ENCODE results near the gene SDC3. TPM values are rescaled to one million over a fixed set of nuclear protein-coding genes. Genes with fewer than 3 reads are reported as not detected.

Gene SDC3
- total RNA-seq, 1 donor from 2014 or later: 2.4 TPM

DNA sequence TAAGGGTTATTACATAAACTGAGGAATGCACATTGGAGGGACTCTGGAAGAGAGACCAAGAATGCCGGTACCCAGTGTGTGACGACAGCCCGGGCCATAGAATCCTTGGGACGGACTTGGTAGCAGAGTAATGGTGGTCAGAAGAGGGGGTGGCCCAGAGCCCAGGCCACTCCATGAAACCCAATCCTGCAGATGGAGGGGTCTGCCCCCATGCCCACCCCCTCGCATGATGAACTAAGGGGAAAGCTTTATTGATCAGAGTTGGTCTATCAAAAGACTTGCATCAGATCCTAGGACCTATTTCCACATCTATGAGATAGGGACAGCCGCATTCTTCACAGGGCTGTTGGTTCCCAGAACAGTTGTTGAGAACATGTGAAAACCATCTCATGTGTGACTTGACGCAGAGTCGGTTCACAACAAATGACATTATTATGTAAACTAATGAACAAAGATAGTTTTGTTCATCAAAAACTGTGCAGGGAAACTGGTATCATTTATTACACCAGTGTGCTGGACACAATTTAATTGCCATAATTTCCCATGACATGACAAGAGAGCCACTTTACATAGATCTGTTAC lies 21.5 kb upstream of the SDC3 start:
- FAIRE-seq (no peak), DNase-seq (ENCODE audit: low read depth) (no peak)
- Histone ChIP-seq H3K36me3 (ENCODE audit: control insufficient read depth, insufficient read depth, low read length) (peaks cover 7% of the 10 kb centered on the region), H3K27me3 (ENCODE audit: control insufficient read depth, insufficient read depth, low read length) (no peaks in the 10 kb centered on the region), H3K4me3 (ENCODE audit: low read depth, low read length) (no peak overlapping the region)
- TF ChIP-seq, protein P1, sequence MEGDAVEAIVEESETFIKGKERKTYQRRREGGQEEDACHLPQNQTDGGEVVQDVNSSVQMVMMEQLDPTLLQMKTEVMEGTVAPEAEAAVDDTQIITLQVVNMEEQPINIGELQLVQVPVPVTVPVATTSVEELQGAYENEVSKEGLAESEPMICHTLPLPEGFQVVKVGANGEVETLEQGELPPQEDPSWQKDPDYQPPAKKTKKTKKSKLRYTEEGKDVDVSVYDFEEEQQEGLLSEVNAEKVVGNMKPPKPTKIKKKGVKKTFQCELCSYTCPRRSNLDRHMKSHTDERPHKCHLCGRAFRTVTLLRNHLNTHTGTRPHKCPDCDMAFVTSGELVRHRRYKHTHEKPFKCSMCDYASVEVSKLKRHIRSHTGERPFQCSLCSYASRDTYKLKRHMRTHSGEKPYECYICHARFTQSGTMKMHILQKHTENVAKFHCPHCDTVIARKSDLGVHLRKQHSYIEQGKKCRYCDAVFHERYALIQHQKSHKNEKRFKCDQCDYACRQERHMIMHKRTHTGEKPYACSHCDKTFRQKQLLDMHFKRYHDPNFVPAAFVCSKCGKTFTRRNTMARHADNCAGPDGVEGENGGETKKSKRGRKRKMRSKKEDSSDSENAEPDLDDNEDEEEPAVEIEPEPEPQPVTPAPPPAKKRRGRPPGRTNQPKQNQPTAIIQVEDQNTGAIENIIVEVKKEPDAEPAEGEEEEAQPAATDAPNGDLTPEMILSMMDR (IDR thresholded peaks at IDR 0.05; ENCODE audit: insufficient read depth, low read length, severe bottlenecking): no peak

- FAIRE-seq: peak; percentile 73
- TF ChIP-seq, protein P1 (IDR thresholded peaks at IDR 0.05; ENCODE audit: insufficient read depth, low read length, severe bottlenecking): peak; percentile 71
These were observed 20.8 kb upstream of the SDC3 start for GRCh38 chr1:30929135-30929889.

GRCh38 chr1:30928789-30929134 lies 20.2 kb upstream of the SDC3 start:
- Histone ChIP-seq H3K4me3 (ENCODE audit: low read depth, low read length) (no peak overlapping the region), H3K36me3 (ENCODE audit: control insufficient read depth, insufficient read depth, low read length) (peaks cover 7% of the 10 kb centered on the region), H3K27me3 (ENCODE audit: control insufficient read depth, insufficient read depth, low read length) (no peaks in the 10 kb centered on the region)
- TF ChIP-seq, protein P1 (IDR thresholded peaks at IDR 0.05; ENCODE audit: insufficient read depth, low read length, severe bottlenecking): no peak
- DNase-seq (ENCODE audit: low read depth) (no peak), FAIRE-seq (no peak)

More at GRCh38 chr1:30929135-30929889, 20.8 kb upstream of the SDC3 start:
- Histone ChIP-seq H3K36me3 (ENCODE audit: control insufficient read depth, insufficient read depth, low read length) (peaks cover 7% of the 10 kb centered on the region), H3K27me3 (ENCODE audit: control insufficient read depth, insufficient read depth, low read length) (no peaks in the 10 kb centered on the region), H3K4me3 (ENCODE audit: low read depth, low read length) (no peak overlapping the region)
- peak; percentile 49 for DNase-seq (ENCODE audit: low read depth)

DNA sequence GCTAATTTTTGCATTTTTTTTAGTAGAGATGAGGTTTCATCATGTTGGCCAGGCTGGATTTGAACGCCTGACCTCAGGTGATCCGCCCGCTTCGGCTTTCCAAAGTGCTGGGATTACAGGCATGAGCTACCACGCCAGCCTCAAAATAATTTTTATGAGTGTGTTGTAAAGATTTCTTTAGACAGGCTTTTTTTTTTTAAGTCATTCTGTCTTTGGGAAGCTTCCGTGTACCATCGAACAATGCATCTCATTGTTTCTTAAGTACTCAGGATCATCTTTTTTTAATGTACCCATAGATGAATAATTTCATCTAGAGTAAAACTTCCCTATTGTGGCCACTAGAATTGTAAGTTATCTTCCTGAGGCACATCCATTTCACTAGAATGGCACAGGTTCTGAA lies 19.6 kb upstream of the SDC3 start:
- no peak overlapping the region for H3K4me3 ChIP-seq (ENCODE audit: low read depth, low read length)
- FAIRE-seq: no peak
- no peak for DNase-seq (ENCODE audit: low read depth)
- TF ChIP-seq, protein P1 (IDR thresholded peaks at IDR 0.05; ENCODE audit: insufficient read depth, low read length, severe bottlenecking): no peak
- H3K27me3 ChIP-seq (ENCODE audit: control insufficient read depth, insufficient read depth, low read length): no peaks in the 10 kb centered on the region
- peaks cover 3% of the 10 kb centered on the region for H3K36me3 ChIP-seq (ENCODE audit: control insufficient read depth, insufficient read depth, low read length)

- TF ChIP-seq, protein P1 (IDR thresholded peaks at IDR 0.05; ENCODE audit: insufficient read depth, low read length, severe bottlenecking): no peak
These were observed 18.9 kb upstream of the SDC3 start for GRCh38 chr1:30927448-30927847.

More at GRCh38 chr1:30927448-30927847, 18.9 kb upstream of the SDC3 start:
- no peak overlapping the region for H3K4me3 ChIP-seq (ENCODE audit: low read depth, low read length)
- FAIRE-seq (no peak), DNase-seq (ENCODE audit: low read depth) (no peak)
- H3K36me3 ChIP-seq (ENCODE audit: control insufficient read depth, insufficient read depth, low read length): no peaks in the 10 kb centered on the region
- no peaks in the 10 kb centered on the region for H3K27me3 ChIP-seq (ENCODE audit: control insufficient read depth, insufficient read depth, low read length)

Measured in bronchial epithelial cell (primary cell).